Trophoblast cell (in vitro differentiated cells and primary cell): ENCODE data around the gene CBX8.

Experiments used
- DNase-seq, 2 donors: peaks; one replicate each; pipeline ENCODE4 v3.0.0-alpha.2; 2016
- H2AFZ ChIP-seq: 2 replicates; pipeline ENCODE4 v1.6.1; 2013; ENCODE audit warnings: low read length, moderate library complexity, mild to moderate bottlenecking; ENCODE audit not compliant: insufficient read depth, poor library complexity
- H2AK5ac ChIP-seq: 2 replicates; pipeline ENCODE4 v1.6.1; 2013; ENCODE audit warnings: mild to moderate bottlenecking, low read length
- H2BK120ac ChIP-seq: 2 replicates; pipeline ENCODE4 v1.6.1; 2013; ENCODE audit warnings: low read length, mild to moderate bottlenecking, moderate library complexity; ENCODE audit not compliant: insufficient read depth, poor library complexity
- H2BK12ac ChIP-seq: 2 replicates; pipeline ENCODE4 v1.6.1; 2013; ENCODE audit warnings: mild to moderate bottlenecking, low read length, moderate library complexity
- H2BK5ac ChIP-seq: 2 replicates; pipeline ENCODE4 v1.6.1; 2013; ENCODE audit warnings: low read length, low read depth, moderate library complexity, mild to moderate bottlenecking; ENCODE audit not compliant: poor library complexity
- H3K14ac ChIP-seq: 2 replicates; pipeline ENCODE4 v1.6.1; 2013; ENCODE audit warnings: mild to moderate bottlenecking, low read length
- H3K18ac ChIP-seq: 2 replicates; pipeline ENCODE4 v1.6.1; 2013; ENCODE audit warnings: mild to moderate bottlenecking, low read length
- H3K23ac ChIP-seq: 2 replicates; pipeline ENCODE4 v1.6.1; 2013; ENCODE audit warnings: low read length
- H3K27ac ChIP-seq: 2 replicates; pipeline ENCODE4 v1.5.1; 2013; ENCODE audit warnings: low read depth, mild to moderate bottlenecking, inconsistent platforms, low read length, moderate library complexity
- H3K27me3 ChIP-seq: 2 replicates; pipeline ENCODE4 v1.6.1; 2013; ENCODE audit warnings: inconsistent platforms, mild to moderate bottlenecking, low read length, moderate library complexity; ENCODE audit not compliant: insufficient read depth
- H3K36me3 ChIP-seq, 2 experiments: 1 replicate in 1 of 2; 2 replicates in 1 of 2; pipeline ENCODE4 v1.6.1; 2013; ENCODE audit warnings: low read length in 2 of 2, mild to moderate bottlenecking in 2 of 2, moderate library complexity in 1 of 2; ENCODE audit not compliant: insufficient read depth in 2 of 2, control insufficient read depth in 1 of 2
- H3K4ac ChIP-seq: 2 replicates; pipeline ENCODE4 v1.6.1; 2013; ENCODE audit warnings: low read depth, mild to moderate bottlenecking, low read length, moderate library complexity
- H3K4me1 ChIP-seq, 2 experiments: 1 replicate in 1 of 2; 2 replicates in 1 of 2; pipeline ENCODE4 v1.6.1; 2013; ENCODE audit warnings: low read length in 2 of 2, mild to moderate bottlenecking in 2 of 2, moderate library complexity in 1 of 2; ENCODE audit not compliant: insufficient read depth in 2 of 2, control insufficient read depth in 1 of 2
- H3K4me2 ChIP-seq: 2 replicates; pipeline ENCODE4 v1.6.1; 2013; ENCODE audit warnings: inconsistent platforms, mild to moderate bottlenecking, low read length, moderate library complexity
- H3K4me3 ChIP-seq: 2 replicates; pipeline ENCODE4 v1.5.1; 2013; ENCODE audit warnings: mild to moderate bottlenecking, low read depth, low read length, inconsistent platforms
- H3K79me1 ChIP-seq: one replicate; pipeline ENCODE4 v1.6.1; 2013; ENCODE audit warnings: low read length
- H3K79me2 ChIP-seq: 2 replicates; pipeline ENCODE4 v1.6.1; 2013; ENCODE audit warnings: low read length, mild to moderate bottlenecking; ENCODE audit not compliant: control insufficient read depth, insufficient read depth, poor library complexity
- H3K9ac ChIP-seq: 2 replicates; pipeline ENCODE4 v1.6.1; 2013; ENCODE audit warnings: mild to moderate bottlenecking, low read length
- H3K9me3 ChIP-seq: 2 replicates; pipeline ENCODE4 v1.6.1; 2013; ENCODE audit warnings: low read depth, mild to moderate bottlenecking, control low read depth, inconsistent platforms, low read length; ENCODE audit not compliant: insufficient read depth
- H4K12ac ChIP-seq: 2 replicates; pipeline ENCODE4 v1.6.1; 2013; ENCODE audit warnings: low read depth, mild to moderate bottlenecking, low read length, moderate library complexity
- H4K8ac ChIP-seq: 2 replicates; pipeline ENCODE4 v1.6.1; 2013; ENCODE audit warnings: low read depth, mild to moderate bottlenecking, low read length, moderate library complexity
- H4K91ac ChIP-seq: one replicate; pipeline ENCODE4 v1.6.1; 2013; ENCODE audit warnings: low read depth, mild to moderate bottlenecking, low read length, moderate library complexity
- WGBS: extraction: QIAGEN DNeasy Blood & Tissue Kit; methylation state at CpG from one replicate; pipeline ENCODE4 v1.1.7; 2013; ENCODE audit warnings: missing lambda C conversion rate; ENCODE audit not compliant: insufficient read length, insufficient coverage; ENCODE audit errors: extremely low coverage; 5-methylcytosine and 5-hydroxymethylcytosine counted together

CBX8 gene

GRCh38 chr17:79808763-79809529 lies 12.1 kb upstream of the CBX8 start:
- H2BK12ac ChIP-seq: peak overlapping the region; percentile 37
- no peak overlapping the region for H4K12ac ChIP-seq
- H3K14ac ChIP-seq: peak overlapping the region; percentile 56
- peaks cover 11 to 20% of the 10 kb centered on the region in 2 experiments for H3K4me1 ChIP-seq
- WGBS: no CpG with 5 or more reads among the region's 20 CpGs
- H3K36me3 ChIP-seq: no peaks in the 10 kb centered on the region
- H3K79me2 ChIP-seq: no peaks in the 10 kb centered on the region
- no peak overlapping the region for H4K91ac ChIP-seq
- H3K79me1 ChIP-seq: peaks cover 8% of the 10 kb centered on the region
- DNase-seq: peak; percentile 45 to 69
- peaks cover 17% of the 10 kb centered on the region for H3K9me3 ChIP-seq
- H3K9ac ChIP-seq: no peak overlapping the region
- no peak overlapping the region for H3K18ac ChIP-seq
- H3K4me2 ChIP-seq: no peak overlapping the region
- H3K27ac ChIP-seq: no peak overlapping the region
- H3K4me3 ChIP-seq: no peak overlapping the region
- peak overlapping the region; percentile 15 for H2BK120ac ChIP-seq
- H3K4ac ChIP-seq: no peak overlapping the region
- peaks cover 84% of the 10 kb centered on the region for H3K27me3 ChIP-seq
- H4K8ac ChIP-seq: no peak overlapping the region
- no peak overlapping the region for H3K23ac ChIP-seq
- H2BK5ac ChIP-seq: no peak overlapping the region
- peak overlapping the region; percentile 6 for H2AK5ac ChIP-seq
- no peak overlapping the region for H2AFZ ChIP-seq

- Histone ChIP-seq H4K12ac (no peak overlapping the region), H3K9ac (no peak overlapping the region), H3K27me3 (peaks cover 90% of the 10 kb centered on the region)
Observed at GRCh38 chr17:79806863-79807720, 10.2 kb upstream of the CBX8 start.

GRCh38 chr17:79806446-79806760 lies 9.5 kb upstream of the CBX8 start:
- H2BK12ac ChIP-seq: no peak overlapping the region
- no peak overlapping the region for H3K4ac ChIP-seq
- H3K14ac ChIP-seq: no peak overlapping the region
- no peak overlapping the region for H3K4me3 ChIP-seq
- peaks cover 90% of the 10 kb centered on the region for H3K27me3 ChIP-seq
- no peak overlapping the region for H3K18ac ChIP-seq
- H2BK5ac ChIP-seq: no peak overlapping the region
- H3K9me3 ChIP-seq: peaks cover 21% of the 10 kb centered on the region
- H4K8ac ChIP-seq: no peak overlapping the region
- H3K4me2 ChIP-seq: no peak overlapping the region
- H4K12ac ChIP-seq: no peak overlapping the region
- no peaks in the 10 kb centered on the region for H3K36me3 ChIP-seq
- H3K4me1 ChIP-seq: peaks cover 7 to 15% of the 10 kb centered on the region in 2 experiments
- WGBS: no CpG with 5 or more reads among the region's 4 CpGs
- H2BK120ac ChIP-seq: no peak overlapping the region
- no peaks in the 10 kb centered on the region for H3K79me2 ChIP-seq
- no peak overlapping the region for H4K91ac ChIP-seq
- no peak overlapping the region for H2AK5ac ChIP-seq
- H2AFZ ChIP-seq: no peak overlapping the region
- H3K23ac ChIP-seq: no peak overlapping the region
- no peak overlapping the region for H3K27ac ChIP-seq
- H3K9ac ChIP-seq: no peak overlapping the region
- DNase-seq: no peak
- H3K79me1 ChIP-seq: peaks cover 6% of the 10 kb centered on the region

More at GRCh38 chr17:79806863-79807720, 10.2 kb upstream of the CBX8 start:
- H3K79me1 ChIP-seq: peaks cover 6% of the 10 kb centered on the region
- no peak for DNase-seq
- H3K18ac ChIP-seq: no peak overlapping the region
- no peak overlapping the region for H3K4ac ChIP-seq
- H2AFZ ChIP-seq: no peak overlapping the region
- H3K4me1 ChIP-seq: peaks cover 7 to 17% of the 10 kb centered on the region in 2 experiments
- no peak overlapping the region for H3K4me2 ChIP-seq
- H3K23ac ChIP-seq: no peak overlapping the region
- H2BK5ac ChIP-seq: no peak overlapping the region
- no peak overlapping the region for H3K4me3 ChIP-seq
- H3K36me3 ChIP-seq: no peaks in the 10 kb centered on the region
- H4K91ac ChIP-seq: no peak overlapping the region
- H2BK12ac ChIP-seq: no peak overlapping the region
- WGBS: no CpG with 5 or more reads among the region's 13 CpGs
- no peak overlapping the region for H2BK120ac ChIP-seq
- H3K79me2 ChIP-seq: no peaks in the 10 kb centered on the region
- no peak overlapping the region for H4K8ac ChIP-seq
- no peak overlapping the region for H3K14ac ChIP-seq
- H3K27ac ChIP-seq: no peak overlapping the region
- H2AK5ac ChIP-seq: no peak overlapping the region
- peaks cover 21% of the 10 kb centered on the region for H3K9me3 ChIP-seq

GRCh38 chr17:79804856-79805696 lies 8.2 kb upstream of the CBX8 start:
- H4K91ac ChIP-seq: no peak overlapping the region
- no peak overlapping the region for H2BK5ac ChIP-seq
- DNase-seq: no peak
- H3K4me2 ChIP-seq: no peak overlapping the region
- H3K79me2 ChIP-seq: no peaks in the 10 kb centered on the region
- WGBS: no CpG with 5 or more reads among the region's 22 CpGs
- H3K18ac ChIP-seq: no peak overlapping the region
- H3K79me1 ChIP-seq: peaks cover 3% of the 10 kb centered on the region
- no peak overlapping the region for H2AK5ac ChIP-seq
- H3K27me3 ChIP-seq: peaks cover 93% of the 10 kb centered on the region
- no peak overlapping the region for H3K14ac ChIP-seq
- no peak overlapping the region for H3K9ac ChIP-seq
- no peaks in the 10 kb centered on the region for H3K36me3 ChIP-seq
- H3K4me1 ChIP-seq: peaks cover 9 to 15% of the 10 kb centered on the region in 2 experiments
- H4K12ac ChIP-seq: no peak overlapping the region
- no peak overlapping the region for H3K4ac ChIP-seq
- peaks cover 19% of the 10 kb centered on the region for H3K9me3 ChIP-seq
- no peak overlapping the region for H3K27ac ChIP-seq
- H3K4me3 ChIP-seq: no peak overlapping the region
- no peak overlapping the region for H2BK120ac ChIP-seq
- H3K23ac ChIP-seq: no peak overlapping the region
- no peak overlapping the region for H2AFZ ChIP-seq
- no peak overlapping the region for H4K8ac ChIP-seq
- H2BK12ac ChIP-seq: no peak overlapping the region
